WTC11 (cell line): Measurements from ENCODE around the gene COL3A1.

Source experiments
- ELF4 ChIP-seq: sonication (generic); formaldehyde crosslinking; IDR thresholded peaks from 2 replicates; pipeline ENCODE4 v1.8.1; 2022; ENCODE audit warnings: low read depth, mild to moderate bottlenecking, moderate library complexity, missing genetic modification reagents
- TP53 ChIP-seq: sonication (generic); formaldehyde crosslinking; IDR thresholded peaks from 2 replicates; pipeline ENCODE4 v1.8.1; 2023; ENCODE audit warnings: mild to moderate bottlenecking, missing genetic modification reagents
- TF ChIP-seq, protein P1 (sequence below): fragments of 200-600 bp; IDR thresholded peaks from 2 replicates; pipeline ENCODE4 v1.8.0; 2022; ENCODE audit warnings: antibody characterized with exemption
- TF ChIP-seq, protein P2 (sequence below): sonication (generic); formaldehyde crosslinking; IDR thresholded peaks from 2 replicates; pipeline ENCODE4 v1.8.1; 2023; ENCODE audit warnings: mild to moderate bottlenecking, moderate library complexity, missing genetic modification reagents
- TF ChIP-seq, protein P3 (sequence below): sonication (generic); formaldehyde crosslinking; conservative IDR thresholded peaks from 2 replicates; pipeline ENCODE4 v1.8.1; 2022; ENCODE audit warnings: mild to moderate bottlenecking, missing genetic modification reagents
- TF ChIP-seq, protein P4 (sequence below): sonication (generic); formaldehyde crosslinking; conservative IDR thresholded peaks from 2 replicates; pipeline ENCODE4 v1.8.1; 2023; ENCODE audit warnings: mild to moderate bottlenecking, low read depth, missing genetic modification reagents, moderate library complexity
- TF ChIP-seq, protein P5 (sequence below): sonication (generic); formaldehyde crosslinking; IDR thresholded peaks from 2 replicates; pipeline ENCODE4 v1.8.1; 2023; ENCODE audit warnings: mild to moderate bottlenecking, missing genetic modification reagents
- TF ChIP-seq, protein P6 (sequence below): fragments of 250-450 bp; sonication (Bioruptor Pico); IDR thresholded peaks from 2 replicates; pipeline ENCODE4 v1.9.0; 2021; ENCODE audit warnings: mild to moderate bottlenecking

DNA sequence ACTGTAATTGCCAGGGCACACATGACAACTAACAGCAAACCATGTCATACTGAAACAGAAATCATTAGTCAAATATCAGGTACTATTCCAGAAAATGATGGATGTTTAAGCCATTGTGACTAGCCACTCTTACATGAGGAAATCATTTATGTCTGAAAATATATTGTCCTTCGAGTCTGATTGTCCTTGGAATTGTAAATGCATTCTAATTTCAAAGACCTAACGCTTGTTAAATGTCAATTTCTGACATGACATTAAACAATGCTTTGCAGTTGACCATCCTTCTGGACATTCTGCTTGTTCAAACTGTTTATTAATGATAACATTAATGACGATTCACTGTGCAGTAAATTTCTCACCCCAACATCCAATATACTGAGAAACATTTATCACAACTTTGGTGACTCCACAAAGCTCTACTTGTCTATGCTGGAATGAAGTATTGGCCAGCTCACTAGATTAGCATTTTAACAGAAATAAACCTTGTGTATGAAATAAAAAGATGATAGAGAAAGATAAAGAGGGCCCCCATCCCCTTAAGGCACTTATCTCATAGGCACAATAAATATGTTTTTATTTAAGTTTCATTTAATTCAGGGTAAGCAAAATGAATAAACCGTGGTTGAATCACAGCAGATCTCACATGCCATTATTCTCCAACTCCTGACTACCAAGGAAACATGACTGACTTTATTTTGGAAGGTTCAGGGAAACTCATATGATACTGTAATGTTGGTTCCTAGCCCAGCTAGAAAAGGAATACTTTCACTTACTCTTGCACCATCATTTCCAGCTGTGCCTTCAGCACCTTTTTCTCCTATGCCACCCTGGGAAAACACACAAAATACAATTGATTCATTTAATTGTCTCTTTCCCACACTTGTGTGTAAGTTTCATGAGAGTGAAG is 82.3 kb downstream of the COL3A1 start:
- TF ChIP-seq, protein P1, sequence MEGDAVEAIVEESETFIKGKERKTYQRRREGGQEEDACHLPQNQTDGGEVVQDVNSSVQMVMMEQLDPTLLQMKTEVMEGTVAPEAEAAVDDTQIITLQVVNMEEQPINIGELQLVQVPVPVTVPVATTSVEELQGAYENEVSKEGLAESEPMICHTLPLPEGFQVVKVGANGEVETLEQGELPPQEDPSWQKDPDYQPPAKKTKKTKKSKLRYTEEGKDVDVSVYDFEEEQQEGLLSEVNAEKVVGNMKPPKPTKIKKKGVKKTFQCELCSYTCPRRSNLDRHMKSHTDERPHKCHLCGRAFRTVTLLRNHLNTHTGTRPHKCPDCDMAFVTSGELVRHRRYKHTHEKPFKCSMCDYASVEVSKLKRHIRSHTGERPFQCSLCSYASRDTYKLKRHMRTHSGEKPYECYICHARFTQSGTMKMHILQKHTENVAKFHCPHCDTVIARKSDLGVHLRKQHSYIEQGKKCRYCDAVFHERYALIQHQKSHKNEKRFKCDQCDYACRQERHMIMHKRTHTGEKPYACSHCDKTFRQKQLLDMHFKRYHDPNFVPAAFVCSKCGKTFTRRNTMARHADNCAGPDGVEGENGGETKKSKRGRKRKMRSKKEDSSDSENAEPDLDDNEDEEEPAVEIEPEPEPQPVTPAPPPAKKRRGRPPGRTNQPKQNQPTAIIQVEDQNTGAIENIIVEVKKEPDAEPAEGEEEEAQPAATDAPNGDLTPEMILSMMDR: no peak
- TF ChIP-seq, protein P2, sequence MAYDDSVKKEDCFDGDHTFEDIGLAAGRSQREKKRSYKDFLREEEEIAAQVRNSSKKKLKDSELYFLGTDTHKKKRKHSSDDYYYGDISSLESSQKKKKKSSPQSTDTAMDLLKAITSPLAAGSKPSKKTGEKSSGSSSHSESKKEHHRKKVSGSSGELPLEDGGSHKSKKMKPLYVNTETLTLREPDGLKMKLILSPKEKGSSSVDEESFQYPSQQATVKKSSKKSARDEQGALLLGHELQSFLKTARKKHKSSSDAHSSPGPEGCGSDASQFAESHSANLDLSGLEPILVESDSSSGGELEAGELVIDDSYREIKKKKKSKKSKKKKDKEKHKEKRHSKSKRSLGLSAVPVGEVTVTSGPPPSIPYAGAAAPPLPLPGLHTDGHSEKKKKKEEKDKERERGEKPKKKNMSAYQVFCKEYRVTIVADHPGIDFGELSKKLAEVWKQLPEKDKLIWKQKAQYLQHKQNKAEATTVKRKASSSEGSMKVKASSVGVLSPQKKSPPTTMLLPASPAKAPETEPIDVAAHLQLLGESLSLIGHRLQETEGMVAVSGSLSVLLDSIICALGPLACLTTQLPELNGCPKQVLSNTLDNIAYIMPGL (CRISPR knock-in tag): no peak
- TF ChIP-seq, protein P3, sequence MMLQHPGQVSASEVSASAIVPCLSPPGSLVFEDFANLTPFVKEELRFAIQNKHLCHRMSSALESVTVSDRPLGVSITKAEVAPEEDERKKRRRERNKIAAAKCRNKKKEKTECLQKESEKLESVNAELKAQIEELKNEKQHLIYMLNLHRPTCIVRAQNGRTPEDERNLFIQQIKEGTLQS (CRISPR knock-in tag): no peak
- TF ChIP-seq, protein P4, sequence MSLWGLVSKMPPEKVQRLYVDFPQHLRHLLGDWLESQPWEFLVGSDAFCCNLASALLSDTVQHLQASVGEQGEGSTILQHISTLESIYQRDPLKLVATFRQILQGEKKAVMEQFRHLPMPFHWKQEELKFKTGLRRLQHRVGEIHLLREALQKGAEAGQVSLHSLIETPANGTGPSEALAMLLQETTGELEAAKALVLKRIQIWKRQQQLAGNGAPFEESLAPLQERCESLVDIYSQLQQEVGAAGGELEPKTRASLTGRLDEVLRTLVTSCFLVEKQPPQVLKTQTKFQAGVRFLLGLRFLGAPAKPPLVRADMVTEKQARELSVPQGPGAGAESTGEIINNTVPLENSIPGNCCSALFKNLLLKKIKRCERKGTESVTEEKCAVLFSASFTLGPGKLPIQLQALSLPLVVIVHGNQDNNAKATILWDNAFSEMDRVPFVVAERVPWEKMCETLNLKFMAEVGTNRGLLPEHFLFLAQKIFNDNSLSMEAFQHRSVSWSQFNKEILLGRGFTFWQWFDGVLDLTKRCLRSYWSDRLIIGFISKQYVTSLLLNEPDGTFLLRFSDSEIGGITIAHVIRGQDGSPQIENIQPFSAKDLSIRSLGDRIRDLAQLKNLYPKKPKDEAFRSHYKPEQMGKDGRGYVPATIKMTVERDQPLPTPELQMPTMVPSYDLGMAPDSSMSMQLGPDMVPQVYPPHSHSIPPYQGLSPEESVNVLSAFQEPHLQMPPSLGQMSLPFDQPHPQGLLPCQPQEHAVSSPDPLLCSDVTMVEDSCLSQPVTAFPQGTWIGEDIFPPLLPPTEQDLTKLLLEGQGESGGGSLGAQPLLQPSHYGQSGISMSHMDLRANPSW (CRISPR knock-in tag): no peak
- TF ChIP-seq, protein P5, sequence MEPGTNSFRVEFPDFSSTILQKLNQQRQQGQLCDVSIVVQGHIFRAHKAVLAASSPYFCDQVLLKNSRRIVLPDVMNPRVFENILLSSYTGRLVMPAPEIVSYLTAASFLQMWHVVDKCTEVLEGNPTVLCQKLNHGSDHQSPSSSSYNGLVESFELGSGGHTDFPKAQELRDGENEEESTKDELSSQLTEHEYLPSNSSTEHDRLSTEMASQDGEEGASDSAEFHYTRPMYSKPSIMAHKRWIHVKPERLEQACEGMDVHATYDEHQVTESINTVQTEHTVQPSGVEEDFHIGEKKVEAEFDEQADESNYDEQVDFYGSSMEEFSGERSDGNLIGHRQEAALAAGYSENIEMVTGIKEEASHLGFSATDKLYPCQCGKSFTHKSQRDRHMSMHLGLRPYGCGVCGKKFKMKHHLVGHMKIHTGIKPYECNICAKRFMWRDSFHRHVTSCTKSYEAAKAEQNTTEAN: no peak
- TF ChIP-seq ELF4 (CRISPR knock-in tag) (no peak), TP53 (CRISPR knock-in tag) (no peak)
- TF ChIP-seq, protein P6, sequence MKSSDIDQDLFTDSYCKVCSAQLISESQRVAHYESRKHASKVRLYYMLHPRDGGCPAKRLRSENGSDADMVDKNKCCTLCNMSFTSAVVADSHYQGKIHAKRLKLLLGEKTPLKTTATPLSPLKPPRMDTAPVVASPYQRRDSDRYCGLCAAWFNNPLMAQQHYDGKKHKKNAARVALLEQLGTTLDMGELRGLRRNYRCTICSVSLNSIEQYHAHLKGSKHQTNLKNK (CRISPR knock-in tag): no peak
